ENCODE data around the gene NSMF.

The NSMF gene

GRCh38 chr9:137492464-137493363 is 33.6 kb upstream of the NSMF start:
- H3K4me3 ChIP-seq (ENCODE audit: low read depth, low read length) = no peak overlapping the region

DNA sequence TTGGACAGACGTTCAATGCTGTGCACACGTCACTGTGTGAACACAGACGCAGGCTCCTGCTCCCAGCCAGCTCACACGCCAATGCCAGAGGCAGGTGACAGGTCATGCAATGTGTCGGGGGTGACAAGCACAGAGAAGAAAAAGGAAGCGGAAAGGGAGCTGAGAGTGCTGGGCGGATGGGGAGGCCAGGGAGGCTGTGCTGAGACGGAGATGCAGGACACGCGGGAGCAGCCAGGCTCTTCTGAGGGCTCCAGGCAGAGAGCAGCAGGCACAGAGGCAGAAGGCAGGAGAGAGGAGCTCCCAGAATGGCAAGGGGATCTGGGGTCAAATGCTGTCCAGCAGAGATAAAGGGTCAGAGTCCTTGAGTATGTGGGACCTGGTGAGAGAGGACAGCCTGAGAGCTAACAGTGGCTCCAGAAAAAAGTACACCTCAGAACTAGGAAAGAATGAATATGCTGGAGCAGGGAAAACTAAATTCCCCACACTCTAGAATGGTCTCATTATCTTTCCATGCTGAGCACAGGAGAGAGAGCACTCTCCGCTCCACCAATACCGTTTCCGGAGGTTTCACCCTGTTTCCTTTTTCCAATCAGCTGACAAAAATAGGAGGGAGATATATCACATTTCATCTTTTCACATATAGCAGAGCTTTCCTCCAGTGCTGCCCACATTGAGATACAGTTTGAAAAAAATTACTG is 32.8 kb upstream of the NSMF start:
- no peak overlapping the region for H3K4me3 ChIP-seq (ENCODE audit: low read depth, low read length)

DNA sequence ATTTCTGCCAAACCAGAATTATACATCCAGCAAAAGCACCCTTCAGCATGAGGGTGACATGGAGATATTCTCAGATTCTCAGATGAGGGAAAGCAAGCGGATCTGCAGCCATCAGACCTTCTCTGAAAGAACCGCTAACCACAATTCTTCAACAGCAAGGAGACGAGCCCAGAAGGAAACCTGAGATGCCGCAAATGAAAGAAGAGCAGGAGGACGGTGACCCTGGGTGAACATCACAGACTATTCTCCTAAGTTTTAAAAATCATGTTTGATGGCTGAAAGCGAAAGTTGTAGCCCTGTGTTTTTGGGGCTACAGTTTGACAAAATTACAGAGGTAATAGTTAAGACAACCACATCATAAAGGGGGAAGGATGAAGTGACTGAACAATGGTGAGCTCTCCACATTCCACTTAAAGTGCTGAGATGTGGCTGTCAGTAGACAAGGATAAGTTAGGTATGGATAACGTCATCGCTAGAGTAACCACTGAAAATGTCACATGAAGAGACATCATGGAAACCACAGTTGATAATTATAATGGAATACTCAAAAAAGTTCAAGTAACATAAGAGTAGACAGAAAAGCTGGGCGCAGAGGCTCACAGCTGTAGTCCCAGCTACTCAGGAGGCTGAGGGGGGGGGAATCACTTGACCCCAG is 31.5 kb upstream of the NSMF start:
- H3K4me3 ChIP-seq (ENCODE audit: low read depth, low read length) = no peak overlapping the region

DNA sequence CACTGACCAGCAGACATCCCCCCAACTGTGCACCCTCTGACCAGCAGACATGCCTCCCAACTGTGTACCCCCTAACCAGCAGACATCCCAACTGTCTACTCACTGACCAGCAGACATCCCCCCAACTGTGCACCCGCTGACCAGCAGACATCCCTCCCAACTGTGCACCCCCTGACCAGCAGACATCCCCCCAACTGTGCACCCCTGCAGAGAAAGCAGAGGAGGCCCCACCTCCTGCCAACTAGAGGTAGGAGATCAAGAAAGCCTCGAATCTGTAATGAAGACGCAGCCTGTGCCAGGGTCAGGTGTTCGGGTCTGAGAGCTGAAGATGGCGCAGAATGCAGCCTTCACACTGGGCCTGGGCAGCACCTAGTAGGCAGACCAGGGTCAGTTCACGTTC is 29.8 kb upstream of the NSMF start:
- no peak overlapping the region for H3K4me3 ChIP-seq (ENCODE audit: low read depth, low read length)

DNA sequence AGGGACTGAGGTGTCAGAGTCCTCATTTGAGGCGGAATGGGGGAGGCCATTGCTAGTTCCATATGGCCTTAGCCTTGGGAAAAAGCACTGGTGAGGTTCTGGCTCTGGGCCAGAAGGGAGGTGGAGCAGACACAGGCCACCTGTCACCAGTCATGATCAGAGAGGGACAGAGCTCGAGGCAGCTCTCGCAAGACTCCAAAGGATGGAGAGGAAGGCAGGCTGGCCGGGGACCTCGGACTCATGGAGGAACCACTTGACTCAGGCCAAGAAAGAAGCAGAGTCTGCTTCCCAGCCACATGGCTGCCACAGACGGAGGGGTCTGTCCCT is 29.2 kb upstream of the NSMF start:
- no peak overlapping the region for H3K4me3 ChIP-seq (ENCODE audit: low read depth, low read length)

GRCh38 chr9:137487454-137488326 is 28.6 kb upstream of the NSMF start:
- H3K4me3 ChIP-seq (ENCODE audit: low read depth, low read length) = no peak overlapping the region

GRCh38 chr9:137486545-137487453 is 27.7 kb upstream of the NSMF start:
- no peak overlapping the region for H3K4me3 ChIP-seq (ENCODE audit: low read depth, low read length)

DNA sequence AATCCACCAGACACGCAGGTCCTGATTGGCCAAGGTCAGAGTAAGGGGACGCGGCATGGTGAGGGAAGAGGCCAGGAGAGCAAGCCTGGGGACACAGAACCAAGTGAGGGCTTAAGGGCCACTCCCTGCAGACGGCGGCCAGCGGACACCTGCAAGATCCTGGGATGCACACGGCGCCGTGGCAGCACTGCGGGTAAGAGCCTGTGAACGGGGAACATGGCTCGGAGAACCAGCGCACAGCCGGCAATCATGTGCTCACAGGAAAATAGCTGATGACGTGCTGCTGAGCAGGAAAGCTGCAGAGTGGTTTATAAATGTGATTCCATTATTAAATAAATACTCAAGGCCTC is 27.0 kb upstream of the NSMF start:
- no peak overlapping the region for H3K4me3 ChIP-seq (ENCODE audit: low read depth, low read length)

- no peak overlapping the region for H3K4me3 ChIP-seq (ENCODE audit: low read depth, low read length)
Observed at GRCh38 chr9:137485343-137486140, 26.4 kb upstream of the NSMF start.

DNA sequence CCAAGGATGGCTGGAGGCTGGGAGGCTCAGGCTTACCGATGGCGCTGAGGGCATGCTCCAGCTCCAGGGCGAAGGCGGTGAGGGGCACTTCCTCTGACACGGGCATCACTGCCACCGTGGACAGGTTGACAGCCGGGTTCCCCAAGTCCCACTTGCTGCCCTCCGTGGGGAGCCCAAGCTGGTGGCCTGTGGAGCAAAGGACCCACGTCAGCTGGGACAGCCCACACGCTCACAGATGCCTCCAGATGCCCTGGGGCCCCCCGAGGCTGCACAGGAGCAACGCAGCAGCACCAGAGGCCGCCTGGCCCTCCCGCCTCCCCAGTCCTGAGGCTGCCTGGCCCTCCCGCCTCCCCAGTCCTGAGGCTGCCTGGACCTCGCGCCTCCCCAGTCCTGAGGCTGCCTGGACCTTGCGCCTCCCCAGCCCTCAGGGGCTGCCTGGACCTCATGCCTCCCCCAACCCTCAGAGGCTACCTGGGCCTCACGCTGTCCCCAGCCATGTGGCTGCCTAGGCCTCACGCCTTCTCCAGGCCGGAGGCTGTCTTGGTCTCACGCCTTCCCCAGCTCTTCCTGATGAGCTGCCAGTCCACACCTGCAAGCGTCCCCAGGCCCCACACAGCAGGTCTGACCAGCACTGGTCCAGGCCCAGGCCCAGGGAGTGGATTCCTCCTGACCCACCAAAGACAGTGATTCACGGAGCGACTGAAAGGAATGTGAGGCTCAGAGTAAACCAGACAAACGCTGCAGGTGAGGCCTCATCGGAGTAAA is 25.6 kb upstream of the NSMF start:
- no peak overlapping the region for H3K4me3 ChIP-seq (ENCODE audit: low read depth, low read length)

DNA sequence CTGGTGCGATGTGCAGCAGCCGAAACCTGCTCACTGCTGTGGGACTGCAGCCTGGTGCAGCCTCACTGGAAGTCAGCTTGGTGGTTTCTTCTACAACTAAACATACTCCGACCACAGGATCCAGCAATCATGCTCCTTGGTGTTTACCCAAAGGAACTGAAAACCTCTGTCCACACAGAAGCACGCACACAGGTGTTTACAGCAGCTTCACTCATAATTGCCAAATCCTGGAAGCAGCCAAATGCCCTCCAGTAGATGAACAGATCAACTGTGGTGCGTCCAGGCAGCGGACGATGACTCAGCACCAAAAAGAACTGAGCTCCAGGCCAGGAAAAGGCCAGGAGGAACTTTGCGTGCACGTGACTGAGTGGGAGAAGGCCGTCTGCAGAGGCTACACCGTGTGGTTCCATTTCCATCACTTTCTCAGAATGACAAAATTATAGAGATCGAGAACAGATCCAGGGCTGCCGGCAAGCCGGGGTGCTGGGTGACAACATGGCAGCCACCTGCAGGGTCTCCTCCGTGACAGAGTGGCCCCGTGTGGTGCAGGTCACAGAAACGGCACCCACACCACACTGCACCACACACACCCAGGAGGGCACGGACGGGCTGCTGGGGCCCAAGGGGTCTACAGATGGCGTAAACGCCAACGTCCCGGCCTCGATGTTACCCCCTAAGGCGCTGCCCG is 23.1 kb upstream of the NSMF start:
- no peak overlapping the region for H3K4me3 ChIP-seq (ENCODE audit: low read depth, low read length)

DNA sequence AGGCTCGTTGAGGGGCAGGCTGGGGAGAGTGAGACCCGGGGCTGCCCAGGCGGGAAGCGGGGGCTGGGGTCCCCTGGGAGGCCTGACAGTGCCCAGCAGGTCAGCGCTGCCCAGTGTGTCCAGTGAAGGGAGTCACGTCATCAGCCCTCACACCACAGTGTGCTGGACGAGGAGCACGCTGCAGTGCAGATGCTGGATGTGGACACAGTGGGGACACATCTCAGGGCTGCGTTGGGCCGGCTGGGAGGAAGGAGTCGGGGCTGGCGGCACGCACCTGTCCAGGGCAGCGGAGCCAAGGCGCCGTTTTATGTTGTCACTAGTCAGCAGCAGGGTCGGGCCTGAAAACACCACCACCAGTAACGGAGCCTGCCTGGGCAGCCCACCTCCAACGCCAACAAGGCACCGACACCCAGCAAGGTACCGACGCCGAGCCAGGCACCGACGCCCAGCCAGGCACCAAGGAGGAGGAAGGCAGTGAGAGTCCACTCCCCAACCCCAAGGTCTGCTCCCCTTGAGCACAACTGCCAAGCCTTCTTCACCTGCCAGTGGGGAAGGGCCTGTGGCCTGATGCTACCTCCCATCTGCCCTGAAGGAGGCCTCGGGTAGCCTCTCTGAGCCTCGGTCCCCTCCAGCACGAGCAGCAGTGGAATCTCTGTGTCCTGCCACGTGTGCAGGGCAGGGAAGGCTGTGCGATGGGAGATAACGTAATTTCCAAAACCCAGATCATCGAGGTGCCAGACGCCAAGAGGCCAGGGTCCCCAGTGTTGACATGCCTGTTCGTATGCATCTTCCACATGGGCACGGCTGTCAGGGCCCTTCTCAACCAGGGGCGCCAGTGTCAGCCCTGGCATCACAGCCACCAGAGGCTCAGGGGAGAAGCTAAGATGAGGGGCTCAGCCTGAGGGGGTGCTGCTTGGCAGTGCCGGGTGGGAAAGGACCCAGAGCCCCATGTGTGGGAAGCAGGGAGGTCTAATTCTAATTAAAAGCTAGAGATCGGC is 21.9 kb upstream of the NSMF start:
- no peak overlapping the region for H3K4me3 ChIP-seq (ENCODE audit: low read depth, low read length)

DNA sequence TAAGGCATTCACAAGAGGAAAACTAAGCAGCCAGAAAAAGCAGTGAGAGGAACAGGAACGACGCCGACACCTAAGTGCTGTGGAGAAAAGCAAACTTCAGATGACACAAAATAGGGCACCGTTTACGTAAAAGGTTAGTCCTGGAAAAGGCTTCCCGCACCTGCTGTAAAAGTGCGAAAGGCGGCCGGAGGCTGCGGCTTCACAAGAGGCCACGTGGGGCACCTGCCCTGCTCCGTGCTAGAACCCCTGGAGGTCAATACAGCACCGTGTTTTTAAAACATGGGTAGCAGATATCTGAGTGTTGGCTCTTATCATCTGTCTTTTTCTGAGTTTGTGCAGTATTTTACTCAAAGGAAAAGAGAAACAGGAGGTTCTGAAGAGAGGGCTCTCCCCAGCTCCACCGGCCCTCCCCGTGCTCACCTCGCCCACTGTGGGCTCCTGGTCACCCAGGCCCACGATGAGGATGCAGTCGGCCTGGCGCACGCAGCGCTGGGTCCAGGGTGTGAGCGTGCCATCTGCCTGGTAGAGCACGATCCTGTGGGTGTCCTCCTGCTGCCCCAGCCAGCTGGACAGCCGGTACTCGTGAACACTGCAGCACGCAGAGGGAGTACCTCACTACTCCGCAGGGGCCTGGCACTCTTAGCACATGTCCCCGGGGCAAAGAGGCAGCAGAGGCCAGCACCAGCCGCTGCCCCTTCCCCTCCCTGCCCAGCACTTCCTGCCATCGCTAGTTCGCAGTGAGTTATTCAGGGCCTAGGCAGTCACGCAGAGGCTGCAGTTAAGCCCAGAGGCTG is 21.0 kb upstream of the NSMF start:
- no peak overlapping the region for H3K4me3 ChIP-seq (ENCODE audit: low read depth, low read length)

GRCh38 chr9:137478962-137479861 is 20.1 kb upstream of the NSMF start:
- no peak overlapping the region for H3K4me3 ChIP-seq (ENCODE audit: low read depth, low read length)

- H3K4me3 ChIP-seq (ENCODE audit: low read depth, low read length) = no peak overlapping the region
Observed at GRCh38 chr9:137478613-137478961, 19.5 kb upstream of the NSMF start.

Measured in iPS-11a (cell line).